HG02943 (cell line): ENCODE results near the gene GNGT1.
A peak's percentile ranks its signal among the peaks of the same experiment; 100 is the strongest.
"Not testable (repeated sequence)": the region's sequence is repeated elsewhere in the genome, so short reads cannot be mapped to it uniquely, and the experiment has no call there.

Experiments
- ATAC-seq: cut with Tn5 transposase; IDR thresholded peaks from one replicate; pipeline ENCODE4 v1.9.1; 2021; ENCODE audit warnings: mild to moderate bottlenecking, low read depth, moderate library complexity; ENCODE audit not compliant: unreplicated experiment

The GNGT1 gene

GRCh38 chr7:93902777-93903423 is 3.5 kb upstream of the GNGT1 start:
- ATAC-seq: no peak

DNA sequence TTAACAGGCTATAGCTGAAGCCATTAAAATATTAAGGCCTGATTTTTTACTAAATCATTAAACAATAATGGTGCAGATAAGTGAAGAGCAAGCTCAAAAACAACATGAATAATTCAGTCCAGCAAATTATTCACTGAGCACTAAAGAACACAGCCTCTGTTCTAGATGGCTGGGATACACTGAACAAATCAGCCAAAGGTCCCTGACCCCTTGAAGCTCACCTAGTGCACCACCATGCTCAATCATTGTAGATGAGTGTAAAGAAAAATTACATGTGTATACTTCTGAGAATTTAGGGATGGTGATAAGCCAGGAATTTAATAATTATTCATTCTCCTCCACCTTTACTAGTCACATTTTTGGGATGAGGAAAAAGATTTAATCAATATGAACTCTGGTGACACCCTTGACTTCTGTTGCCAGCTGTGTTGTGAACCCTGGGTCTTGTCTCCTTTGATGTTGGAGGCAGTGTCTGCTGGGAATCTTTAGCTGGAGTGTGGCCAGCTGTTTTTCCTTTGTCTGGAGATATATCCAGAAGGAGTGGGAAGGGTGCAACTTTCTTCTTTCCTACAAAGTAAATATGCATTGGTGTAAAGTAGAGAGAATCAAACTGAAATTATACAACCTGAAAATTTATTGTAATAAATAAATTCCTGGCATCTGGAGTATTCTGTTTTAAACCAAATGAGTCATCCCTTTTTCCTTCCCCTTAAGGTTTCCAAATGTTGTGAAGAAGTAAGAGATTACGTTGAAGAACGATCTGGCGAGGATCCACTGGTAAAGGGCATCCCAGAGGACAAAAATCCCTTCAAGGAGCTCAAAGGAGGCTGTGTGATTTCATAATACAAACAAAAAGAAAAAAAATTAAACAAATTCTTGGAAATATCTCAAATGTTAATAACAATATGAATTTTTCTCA is 4.0 kb downstream of the GNGT1 start:
- ATAC-seq: no peak

DNA sequence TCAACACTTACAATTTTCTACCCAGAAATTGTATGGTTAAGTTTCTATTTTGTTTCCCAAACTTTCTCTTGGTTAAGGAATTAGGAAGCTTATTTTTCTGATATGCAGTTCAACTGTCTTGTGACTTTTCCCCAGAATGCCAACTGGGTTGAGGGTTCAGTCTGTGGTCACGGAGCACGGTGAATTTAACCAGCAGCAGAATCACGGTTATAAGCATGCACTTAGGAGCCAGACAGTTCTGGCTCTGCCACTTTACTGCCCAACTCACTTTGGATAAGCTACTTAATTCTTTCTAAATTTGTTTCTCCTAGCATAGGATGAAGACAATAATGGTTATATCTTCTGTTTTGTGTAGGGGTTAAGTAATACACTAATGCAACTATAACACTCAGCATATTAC is 4.9 kb downstream of the GNGT1 start:
- not testable (repeated sequence) for ATAC-seq

GRCh38 chr7:93911661-93912060 is 5.3 kb downstream of the GNGT1 start:
- not testable (repeated sequence) for ATAC-seq

GRCh38 chr7:93913197-93913596 is 6.8 kb downstream of the GNGT1 start:
- ATAC-seq: no peak

DNA sequence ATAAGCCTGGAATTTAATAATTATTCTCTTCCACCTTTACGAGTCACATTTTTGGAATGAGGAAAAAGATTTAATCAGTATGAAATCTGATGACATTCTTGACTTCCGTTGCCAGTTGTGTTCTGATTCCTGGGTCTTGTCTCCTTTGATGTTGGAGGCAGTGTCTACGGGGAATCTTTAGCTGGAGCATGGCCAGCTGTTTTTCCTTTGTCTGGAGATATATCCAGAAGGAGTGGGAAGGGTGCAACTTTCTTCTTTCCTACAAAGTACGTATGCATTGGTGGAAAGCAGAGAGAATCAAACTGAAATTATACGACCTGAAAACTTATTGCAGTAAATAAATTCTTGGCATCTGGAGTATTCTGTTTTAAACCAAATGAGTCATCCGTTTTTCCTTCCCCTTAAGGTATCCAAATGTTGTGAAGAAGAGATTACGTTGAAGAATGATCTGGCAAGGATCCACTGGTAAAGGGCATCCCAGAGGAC is 8.3 kb downstream of the GNGT1 start:
- ATAC-seq: no peak

DNA sequence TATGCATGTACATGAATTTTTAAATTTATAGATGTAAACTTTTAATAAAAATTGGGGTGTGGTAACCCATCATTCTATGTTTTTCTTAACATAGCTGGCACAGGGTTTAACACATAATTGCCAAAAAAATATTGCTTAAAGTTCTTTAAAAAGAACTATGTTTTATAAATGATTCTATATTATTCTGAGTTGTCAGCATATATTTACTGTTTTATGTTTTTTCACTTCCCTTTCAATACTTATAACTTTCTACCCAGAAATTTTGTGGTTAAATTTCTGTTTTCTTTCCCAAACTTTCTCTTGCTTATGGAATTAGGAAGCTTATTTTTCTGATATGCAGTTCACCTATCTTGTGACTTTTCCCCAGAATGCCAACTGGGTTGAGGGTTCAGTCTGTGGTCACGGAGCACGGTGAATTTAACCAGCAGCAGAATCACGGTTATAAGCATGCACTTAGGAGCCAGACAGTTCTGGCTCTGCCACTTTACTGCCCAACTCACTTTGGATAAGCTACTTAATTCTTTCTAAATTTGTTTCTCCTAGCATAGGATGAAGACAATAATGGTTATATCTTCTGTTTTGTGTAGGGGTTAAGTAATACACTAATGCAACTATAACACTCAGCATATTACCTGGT is 9.0 kb downstream of the GNGT1 start:
- not testable (repeated sequence) for ATAC-seq

GRCh38 chr7:93915888-93916287 is 9.5 kb downstream of the GNGT1 start:
- not testable (repeated sequence) for ATAC-seq

DNA sequence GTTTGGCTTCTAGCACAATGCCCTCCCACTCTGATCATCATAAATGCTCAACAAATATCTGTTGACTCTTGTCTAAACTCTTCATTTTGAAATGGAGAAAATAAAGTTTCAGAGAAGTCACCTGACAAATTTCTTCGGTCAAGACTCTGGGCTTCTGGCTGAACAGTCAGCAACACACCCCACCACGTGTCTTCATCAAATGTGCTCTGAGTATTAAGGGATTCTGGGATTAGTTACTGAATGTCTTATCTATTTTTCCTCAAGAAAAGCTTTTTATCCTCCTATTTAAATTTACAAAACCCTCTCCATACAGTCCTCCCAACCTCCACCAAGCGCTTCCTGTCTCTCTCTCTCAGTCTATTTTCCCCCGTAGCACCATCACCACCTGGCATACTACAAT is 9.9 kb downstream of the GNGT1 start:
- ATAC-seq: not testable (repeated sequence)

GRCh38 chr7:93920496-93921182 is 14.3 kb downstream of the GNGT1 start:
- ATAC-seq: no peak

DNA sequence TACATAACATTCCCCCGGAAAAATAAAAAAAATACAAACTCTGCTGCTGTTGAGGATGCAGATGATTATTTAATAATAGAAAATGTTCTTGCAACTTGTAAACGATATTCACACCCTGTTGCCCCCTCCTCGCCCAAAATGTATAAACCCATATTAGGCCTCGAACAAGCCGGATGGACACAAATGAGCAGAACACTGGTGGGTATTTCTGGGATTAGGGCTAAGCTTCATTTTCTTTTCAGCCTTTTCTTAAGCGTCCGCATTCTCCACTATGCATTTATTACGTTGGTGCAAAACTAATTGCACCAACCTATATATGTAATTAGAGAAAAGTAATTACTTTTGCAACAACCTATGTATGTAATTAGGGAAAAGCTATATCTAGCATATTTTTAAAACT is 14.8 kb downstream of the GNGT1 start:
- ATAC-seq: no peak

DNA sequence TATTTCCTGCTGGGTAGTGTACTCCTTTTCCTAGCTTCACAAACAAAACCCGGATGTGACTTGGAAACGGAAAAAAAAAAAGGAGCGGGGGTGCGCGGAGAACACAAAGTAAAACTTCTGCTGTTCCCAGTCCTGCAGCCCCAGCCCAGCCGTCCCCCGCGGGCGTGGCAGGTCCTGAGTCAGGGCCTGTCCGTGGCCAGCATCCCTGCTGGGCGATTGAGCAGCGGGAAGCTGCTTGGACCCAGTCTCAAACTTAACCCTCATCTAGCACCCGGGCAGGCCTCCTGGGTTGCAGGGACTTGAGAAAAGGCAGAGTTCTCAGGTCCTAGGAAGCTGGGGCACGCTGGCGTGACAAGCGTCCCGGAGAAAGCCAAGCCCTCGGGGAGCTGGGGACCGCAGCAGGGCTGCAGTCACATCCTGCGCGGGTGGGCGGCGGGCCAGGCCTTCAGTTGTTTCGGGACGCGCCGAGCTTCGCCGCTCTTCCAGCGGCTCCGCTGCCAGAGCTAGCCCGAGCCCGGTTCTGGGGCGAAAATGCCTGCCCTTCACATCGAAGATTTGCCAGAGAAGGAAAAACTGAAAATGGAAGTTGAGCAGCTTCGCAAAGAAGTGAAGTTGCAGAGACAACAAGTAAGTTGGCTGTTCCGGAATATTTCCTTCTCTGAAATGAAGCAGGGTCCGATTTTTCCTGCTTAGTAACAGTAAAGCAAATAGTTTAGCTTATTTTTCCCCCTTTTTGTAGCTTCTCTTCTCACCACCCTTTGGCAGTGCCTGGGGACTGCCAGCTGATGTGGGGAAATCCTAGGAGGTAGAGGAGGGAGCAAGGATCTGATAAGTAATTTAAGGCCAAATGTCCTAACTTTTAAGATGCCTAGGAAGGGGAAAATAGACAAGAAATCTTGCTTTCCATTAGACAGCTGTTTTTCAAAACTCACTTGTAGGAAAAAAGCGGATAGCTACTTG is 15.5 kb downstream of the GNGT1 start, which contains the start of gene GNG11:
Gene GNG11 (plus strand): TSS at position 129 of the 960 bp plus-strand sequence. CDS start 403 bp downstream, at position 532.
- peak; percentile 79 for ATAC-seq

DNA sequence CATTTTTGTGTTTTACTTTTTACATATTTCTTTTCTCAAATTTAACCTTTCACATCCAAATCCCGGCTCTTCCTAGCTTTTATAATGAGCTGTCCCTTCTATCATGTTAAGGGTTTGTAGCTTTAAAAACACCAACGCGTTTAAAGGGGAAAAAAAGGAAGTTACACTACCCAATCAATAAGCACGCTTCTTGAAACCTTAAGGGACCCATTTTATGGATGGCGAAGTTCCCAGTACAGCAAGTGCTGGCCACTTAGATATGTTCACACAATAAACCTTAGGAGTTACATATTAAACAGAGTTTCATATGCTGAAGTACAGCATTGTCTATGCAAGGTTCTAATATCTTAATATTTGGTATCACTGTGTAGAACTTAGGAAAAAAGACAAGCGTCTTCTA is 16.9 kb downstream of the GNGT1 start:
- no peak for ATAC-seq

GRCh38 chr7:93923942-93924341 is 17.6 kb downstream of the GNGT1 start:
- ATAC-seq: no peak

DNA sequence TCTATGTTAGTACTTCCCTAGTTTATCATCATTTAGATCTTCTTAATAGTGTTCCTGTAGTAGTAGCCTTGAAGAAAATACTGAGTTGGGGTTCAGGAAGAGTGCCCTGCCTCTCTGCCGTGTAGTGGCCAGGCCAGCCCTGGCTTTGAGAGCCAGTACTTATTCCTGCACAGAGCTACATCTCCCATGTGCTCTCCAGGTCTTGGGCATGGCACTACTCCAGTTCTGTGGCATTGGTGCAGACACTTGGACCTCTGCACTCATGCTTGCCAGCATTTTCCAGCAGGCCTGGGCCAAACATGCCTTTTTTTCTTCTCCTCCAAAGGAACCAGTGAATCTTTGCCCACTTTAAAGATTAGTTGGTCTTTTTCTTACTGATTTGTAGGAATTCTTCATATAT is 20.4 kb downstream of the GNGT1 start:
- ATAC-seq: no peak

DNA sequence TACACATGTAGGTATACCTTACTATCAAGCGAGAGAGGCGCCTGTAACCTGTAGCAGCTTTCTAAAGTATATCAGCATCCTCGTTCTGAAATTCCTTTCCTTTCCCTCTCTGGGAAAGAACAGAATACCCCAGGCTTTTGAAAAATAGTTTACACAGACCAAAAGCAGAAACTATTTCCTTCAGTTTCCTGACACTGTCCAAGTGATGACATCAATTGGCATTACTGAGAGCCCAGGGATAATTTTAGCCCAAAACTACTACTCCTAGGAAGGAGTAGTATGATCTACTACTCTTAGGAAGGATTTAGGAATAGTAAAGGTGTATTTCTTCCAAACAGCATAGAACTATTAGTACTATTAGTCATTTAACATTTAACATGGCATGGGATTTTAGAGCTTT is 21.2 kb downstream of the GNGT1 start:
- no peak for ATAC-seq

DNA sequence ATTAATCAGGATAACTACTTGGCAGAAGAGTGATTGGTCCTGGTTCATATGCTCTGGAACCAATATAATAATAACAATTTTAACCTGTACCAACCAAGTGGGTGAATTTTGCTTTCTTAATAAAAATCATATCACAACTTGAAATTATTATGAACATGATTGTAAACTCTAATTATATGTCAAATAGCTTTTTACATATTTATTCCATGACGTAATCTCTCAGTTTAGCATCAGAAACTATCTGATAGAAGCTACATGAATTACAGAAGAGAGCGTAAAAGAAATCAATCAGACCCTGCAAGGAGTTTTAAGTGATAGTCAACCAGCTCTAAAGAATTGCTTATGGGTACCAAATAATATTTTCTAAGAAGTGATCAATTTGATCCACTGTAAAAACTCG is 25.3 kb downstream of the GNGT1 start:
- ATAC-seq: no peak

DNA sequence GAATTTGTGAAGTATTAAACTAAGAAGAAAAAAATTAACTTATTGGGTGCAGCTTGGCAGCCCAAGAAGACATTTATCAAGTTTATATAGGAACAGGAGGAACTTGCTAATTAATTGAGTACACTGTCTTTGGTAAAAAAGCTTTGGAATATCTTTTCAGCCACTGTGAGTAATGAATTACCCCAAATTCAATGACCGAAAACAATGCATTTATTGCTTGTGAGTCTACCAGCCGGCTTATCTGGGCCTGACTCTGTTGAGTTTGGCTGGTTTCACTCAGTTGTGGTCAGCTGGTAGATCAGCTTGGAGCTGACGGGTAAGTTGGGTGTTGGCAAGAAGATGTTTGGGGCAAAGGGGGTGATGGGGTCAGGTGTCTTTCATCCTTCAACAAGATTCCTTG is 26.8 kb downstream of the GNGT1 start:
- ATAC-seq: no peak

DNA sequence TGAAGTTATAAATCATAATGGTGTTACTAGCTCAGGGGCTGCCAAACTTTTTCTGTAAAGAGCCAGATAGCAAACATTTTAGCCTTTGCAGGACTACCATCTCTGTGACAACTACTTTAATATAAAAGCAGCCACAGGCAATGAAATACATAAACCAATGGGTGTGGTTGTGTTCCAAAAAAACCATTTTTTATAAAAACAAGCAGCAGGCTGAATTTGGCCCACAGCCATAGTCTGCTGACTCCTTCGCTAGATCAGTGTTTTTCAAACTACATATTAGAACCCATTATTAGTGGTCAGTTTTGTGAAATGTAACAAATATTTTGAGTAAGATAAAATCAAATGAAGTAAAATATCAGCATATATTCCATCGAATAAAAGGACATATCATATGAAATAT is 28.7 kb downstream of the GNGT1 start:
- ATAC-seq: no peak
